ENCODE results near the gene BRIP1.
A peak's percentile ranks its signal among the peaks of the same experiment; 100 is the strongest.
"Not testable (repeated sequence)": the region's sequence is repeated elsewhere in the genome, so short reads cannot be mapped to it uniquely, and the experiment has no call there.

Gene BRIP1

GRCh38 chr17:61686113-61686512 lies 177.2 kb downstream of the BRIP1 start:
- no peak for DNase-seq

- no peak for DNase-seq
Measured at GRCh38 chr17:61684818-61685217, 178.5 kb downstream of the BRIP1 start.

- DNase-seq, result no peak
Measured at GRCh38 chr17:61684172-61684571, 179.2 kb downstream of the BRIP1 start.

GRCh38 chr17:61683466-61683865 lies 179.9 kb downstream of the BRIP1 start:
- no peak for DNase-seq

- DNase-seq, result no peak
Measured at GRCh38 chr17:61680921-61681320, 182.4 kb downstream of the BRIP1 start.

- no peak for DNase-seq
Measured at GRCh38 chr17:61678339-61678738, 185.0 kb downstream of the BRIP1 start.

- not testable (repeated sequence) for DNase-seq
Measured at GRCh38 chr17:61677150-61677811, 186.0 kb downstream of the BRIP1 start.

- not testable (repeated sequence) for DNase-seq
Measured at GRCh38 chr17:61676522-61676921, 186.8 kb downstream of the BRIP1 start.

- DNase-seq, result not testable (repeated sequence)
Measured at GRCh38 chr17:61674609-61675008, 188.7 kb downstream of the BRIP1 start.

GRCh38 chr17:61673019-61673897 lies 190.1 kb downstream of the BRIP1 start:
- DNase-seq, result not testable (repeated sequence)

GRCh38 chr17:61672140-61672539 lies 191.2 kb downstream of the BRIP1 start:
- DNase-seq, result no peak

GRCh38 chr17:61670691-61671090 lies 192.6 kb downstream of the BRIP1 start:
- no peak for DNase-seq

- peak; percentile 68 for DNase-seq
Measured at GRCh38 chr17:61669522-61669921, 193.8 kb downstream of the BRIP1 start.

GRCh38 chr17:61668486-61668885 lies 194.8 kb downstream of the BRIP1 start:
- no peak for DNase-seq

GRCh38 chr17:61666406-61667088 lies 196.8 kb downstream of the BRIP1 start:
- not testable (repeated sequence) for DNase-seq

GRCh38 chr17:61663310-61663709 lies 200.0 kb downstream of the BRIP1 start:
- DNase-seq, result no peak

GRCh38 chr17:61662741-61663140 lies 200.6 kb downstream of the BRIP1 start:
- DNase-seq, result no peak

- no peak for DNase-seq
Measured at GRCh38 chr17:61662186-61662585, 201.1 kb downstream of the BRIP1 start.

GRCh38 chr17:61660746-61661485 lies 202.4 kb downstream of the BRIP1 start:
- no peak for DNase-seq

- no peak for DNase-seq
Measured at GRCh38 chr17:61659437-61659836, 203.9 kb downstream of the BRIP1 start.

- DNase-seq, result no peak
Measured at GRCh38 chr17:61658183-61658582, 205.1 kb downstream of the BRIP1 start.

GRCh38 chr17:61657338-61657737 lies 206.0 kb downstream of the BRIP1 start:
- no peak for DNase-seq

GRCh38 chr17:61656721-61657217 lies 206.6 kb downstream of the BRIP1 start:
- DNase-seq, result no peak
